GM12878 (cell line): ENCODE results near the gene NT5E.

Source experiments
- CHD2 ChIP-seq: IDR thresholded peaks from 2 replicates; pipeline ENCODE4 v1.6.1; 2011; ENCODE audit warnings: low read depth, low read length, improper control_type of control experiment, borderline replicate concordance
- CTCF ChIP-seq, 3 experiments: IDR thresholded peaks in 2 of 3; conservative IDR thresholded peaks in 1 of 3; 2 replicates each; pipeline ENCODE4 v1.5.1; 2011; ENCODE audit warnings: low read depth in 3 of 3, low read length in 3 of 3, mild to moderate bottlenecking in 3 of 3, control low read depth in 2 of 3, moderate library complexity in 2 of 3, inconsistent platforms in 1 of 3, mixed read lengths in 1 of 3; ENCODE audit not compliant: control insufficient read depth in 2 of 3, insufficient read depth in 1 of 3; ENCODE audit errors: extremely low read depth in 1 of 3
- E2F4 ChIP-seq: IDR thresholded peaks from 2 replicates; pipeline ENCODE4 v1.6.1; 2012; ENCODE audit warnings: low read depth, low read length, improper control_type of control experiment
- EZH2 ChIP-seq: IDR thresholded peaks from 2 replicates; pipeline ENCODE4 v1.6.1; 2012; ENCODE audit warnings: low read depth, mild to moderate bottlenecking, control low read depth, inconsistent platforms, low read length, borderline replicate concordance; ENCODE audit not compliant: control insufficient read depth
- IRF5 ChIP-seq: fragments of 450-650 bp; IDR thresholded peaks from 2 replicates; pipeline ENCODE4 v1.6.1; 2017; ENCODE audit warnings: borderline replicate concordance
- MAX ChIP-seq: IDR thresholded peaks from 2 replicates; pipeline ENCODE4 v1.6.1; 2012; ENCODE audit warnings: low read depth, low read length, improper control_type of control experiment
- POLR2A ChIP-seq: IDR thresholded peaks from 2 replicates; pipeline ENCODE4 v1.6.1; 2011; ENCODE audit warnings: low read depth, mild to moderate bottlenecking, low read length
- POLR2AphosphoS5 ChIP-seq: IDR thresholded peaks from 2 replicates; pipeline ENCODE4 v1.6.1; 2011; ENCODE audit warnings: mild to moderate bottlenecking, low read length, inconsistent platforms
- RELB ChIP-seq: fragments of 450-650 bp; IDR thresholded peaks from 2 replicates; pipeline ENCODE4 v1.6.1; 2017; ENCODE audit warnings: low read depth, mild to moderate bottlenecking, moderate library complexity
- SIN3A ChIP-seq: IDR thresholded peaks from 2 replicates; pipeline ENCODE4 v1.6.1; 2012; ENCODE audit warnings: low read depth, low read length, improper control_type of control experiment
- SMARCA5 ChIP-seq: fragments of 450-650 bp; IDR thresholded peaks from 2 replicates; pipeline ENCODE4 v1.6.1; 2017; ENCODE audit warnings: mild to moderate bottlenecking
- SMC3 ChIP-seq: IDR thresholded peaks from 2 replicates; pipeline ENCODE4 v1.6.1; 2011; ENCODE audit warnings: low read length, improper control_type of control experiment, borderline replicate concordance
- TCF12 ChIP-seq: IDR thresholded peaks from 2 replicates; pipeline ENCODE4 v1.6.1; 2011; ENCODE audit warnings: low read depth, mild to moderate bottlenecking, low read length

GRCh38 chr6:85431271-85431670 lies 18.6 kb upstream of the NT5E start:
- no peak for TF ChIP-seq SIN3A
- TF ChIP-seq CTCF (IDR thresholded peaks at IDR 0.05 in 2 of 3, conservative IDR thresholded peaks at IDR 0.05 in 1 of 3; ENCODE audit: control insufficient read depth in 2 of 3, extremely low read depth in 1 of 3, insufficient read depth in 1 of 3, low read depth in 3 of 3, low read length in 3 of 3): no peak
- no peak for TF ChIP-seq SMC3
- no peak for TF ChIP-seq EZH2
- no peak for TF ChIP-seq CHD2
- no peak for TF ChIP-seq POLR2A
- TF ChIP-seq E2F4: no peak
- no peak for TF ChIP-seq POLR2AphosphoS5
- TF ChIP-seq MAX: no peak
- TF ChIP-seq TCF12: no peak
- TF ChIP-seq SMARCA5: no peak
- TF ChIP-seq RELB: no peak
- no peak for TF ChIP-seq IRF5
